RCC 7860 (cell line): Measurements from ENCODE around the gene RETREG2.

Experiments
- DNase-seq: peaks from one replicate; pipeline ENCODE4 v3.0.0-alpha.2; 2015; ENCODE audit warnings: low spot score
- FAIRE-seq: peaks from 2 replicates; lab custom pipeline; 2012; peaks lifted over from hg19 to GRCh38; lab: Jason Lieb, UNC

RETREG2 gene

GRCh38 chr2:219177552-219178376 lies at the start of gene RETREG2:
Gene RETREG2 (plus strand): TSS chr2:219178275. CDS start chr2:219178353, 78 bp downstream.
- peak; percentile 82 for DNase-seq
- FAIRE-seq: no peak

- DNase-seq: no peak
- no peak for FAIRE-seq
Measured at GRCh38 chr2:219128396-219128795, 49.7 kb upstream of the RETREG2 start.

GRCh38 chr2:219129589-219129988 lies 48.5 kb upstream of the RETREG2 start:
- DNase-seq (no peak), FAIRE-seq (no peak)

GRCh38 chr2:219131327-219131726 lies 46.7 kb upstream of the RETREG2 start:
- no peak for FAIRE-seq

GRCh38 chr2:219131744-219132143 lies 46.3 kb upstream of the RETREG2 start:
- DNase-seq: no peak
- no peak for FAIRE-seq

More at GRCh38 chr2:219131327-219131726, 46.7 kb upstream of the RETREG2 start:
- DNase-seq: no peak

- DNase-seq: no peak
- no peak for FAIRE-seq
Measured at GRCh38 chr2:219133976-219134375, 44.1 kb upstream of the RETREG2 start.

- FAIRE-seq: no peak
Measured at GRCh38 chr2:219140722-219141121, 37.4 kb upstream of the RETREG2 start.

GRCh38 chr2:219142329-219142728 lies 35.7 kb upstream of the RETREG2 start:
- peak; percentile 83 for DNase-seq

More at GRCh38 chr2:219140722-219141121, 37.4 kb upstream of the RETREG2 start:
- DNase-seq: no peak

GRCh38 chr2:219149667-219150066 lies 28.4 kb upstream of the RETREG2 start:
- DNase-seq: no peak
- FAIRE-seq: no peak

More at GRCh38 chr2:219142329-219142728, 35.7 kb upstream of the RETREG2 start:
- peak; percentile 88 for FAIRE-seq

GRCh38 chr2:219155054-219155644 lies 22.9 kb upstream of the RETREG2 start:
- FAIRE-seq (no peak), DNase-seq (peak; percentile 53)

GRCh38 chr2:219157396-219157795 lies 20.7 kb upstream of the RETREG2 start:
- no peak for FAIRE-seq
- no peak for DNase-seq

GRCh38 chr2:219158025-219158424 lies 20.1 kb upstream of the RETREG2 start:
- DNase-seq: no peak
- no peak for FAIRE-seq

GRCh38 chr2:219158586-219158985 lies 19.5 kb upstream of the RETREG2 start:
- FAIRE-seq (no peak), DNase-seq (no peak)

- FAIRE-seq (no peak), DNase-seq (no peak)
Measured at GRCh38 chr2:219159771-219160185, 18.3 kb upstream of the RETREG2 start.

GRCh38 chr2:219160186-219161017 lies 17.7 kb upstream of the RETREG2 start, which contains the start of gene NHEJ1:
Gene NHEJ1 (minus strand): TSS chr2:219160815. CDS start chr2:219158362, 2,453 bp downstream.
- FAIRE-seq: peak; percentile 62
- peak; percentile 86 for DNase-seq

- FAIRE-seq (no peak), DNase-seq (no peak)
Measured at GRCh38 chr2:219161097-219161496, 17.0 kb upstream of the RETREG2 start.

GRCh38 chr2:219163156-219163555 lies 14.9 kb upstream of the RETREG2 start:
- no peak for DNase-seq
- FAIRE-seq: no peak

- FAIRE-seq (no peak), DNase-seq (no peak)
Measured at GRCh38 chr2:219165058-219165911, 12.8 kb upstream of the RETREG2 start.

- no peak for FAIRE-seq
- DNase-seq: no peak
Measured at GRCh38 chr2:219167997-219168396, 10.1 kb upstream of the RETREG2 start.

GRCh38 chr2:219168526-219168925 lies 9.5 kb upstream of the RETREG2 start:
- no peak for FAIRE-seq
- DNase-seq: no peak
